Uterus (tissue), 2 donors: Measurements from ENCODE around the gene TOP3B.

Experiments used
- CTCF ChIP-seq, 4 experiments: fragments of 200-600 bp in 2 of 4; fragments of 450-650 bp in 2 of 4; sonication (generic) in 2 of 4; IDR thresholded peaks; one replicate each; pipeline ENCODE4 v1.5.1; 2016 to 2019; ENCODE audit warnings: antibody characterized with exemption in 4 of 4, mild to moderate bottlenecking in 2 of 4, moderate library complexity in 1 of 4
- POLR2A ChIP-seq, 2 donors: fragments of 450-650 bp; IDR thresholded peaks; one replicate each; pipeline ENCODE4 v1.6.1; 2016; ENCODE audit warnings: antibody characterized with exemption in 2 of 2, mild to moderate bottlenecking in 1 of 2, moderate library complexity in 1 of 2

GRCh38 chr22:21916309-21916918 lies 66.2 kb downstream of the TOP3B start:
- no peak for TF ChIP-seq CTCF (IDR thresholded peaks at IDR 0.05)
- TF ChIP-seq POLR2A (IDR thresholded peaks at IDR 0.05) = no peak
